ENCODE results near the gene INPP5A. TPM values are rescaled to one million over a fixed set of nuclear protein-coding genes. Genes with fewer than 3 reads are reported as not detected.

The INPP5A gene
- total RNA-seq, 1 experiment from 2014 or later = 12.3 TPM

GRCh38 chr10:132739225-132739613 is 201.6 kb downstream of the INPP5A start:
- DNase-seq (ENCODE audit: low read depth, low spot score) (no peak), ATAC-seq (no peak)
- H3K27ac ChIP-seq (ENCODE audit: low read depth, low read length) = no peak overlapping the region
- no TSS peak for BruUV-seq (replicated peaks)
- no peaks in the 10 kb centered on the region for H3K9me3 ChIP-seq (ENCODE audit: control insufficient read depth in 1 of 2, insufficient read depth in 1 of 2, low read depth in 1 of 2, low read length in 2 of 2)
- no peaks in the 10 kb centered on the region for H3K27me3 ChIP-seq (ENCODE audit: insufficient read depth, low read length)
- no peak overlapping the region for H2AFZ ChIP-seq (ENCODE audit: low read depth, low read length, poor library complexity, severe bottlenecking)
- no peaks in the 10 kb centered on the region for H3K36me3 ChIP-seq (ENCODE audit: control insufficient read depth in 1 of 2, insufficient read depth in 2 of 2, low read length in 2 of 2)
- intact Hi-C loops (cut with micrococcal nuclease) = no loop called here
- CTCF ChIA-PET = no interaction called here
- TF ChIP-seq SIN3A (IDR thresholded peaks at IDR 0.05; ENCODE audit: low read depth) = no peak
- TF ChIP-seq CBX3 (IDR thresholded peaks at IDR 0.05; ENCODE audit: low read depth) = no peak
- TF ChIP-seq, protein P1, sequence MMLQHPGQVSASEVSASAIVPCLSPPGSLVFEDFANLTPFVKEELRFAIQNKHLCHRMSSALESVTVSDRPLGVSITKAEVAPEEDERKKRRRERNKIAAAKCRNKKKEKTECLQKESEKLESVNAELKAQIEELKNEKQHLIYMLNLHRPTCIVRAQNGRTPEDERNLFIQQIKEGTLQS (IDR thresholded peaks at IDR 0.05) = no peak
- no peak for TF ChIP-seq TCF7L2 (IDR thresholded peaks at IDR 0.05; ENCODE audit: borderline replicate concordance, extremely low read depth, insufficient read depth, insufficient read length)
- TF ChIP-seq ZFX (IDR thresholded peaks at IDR 0.05) = no peak
- TF ChIP-seq, protein P2, sequence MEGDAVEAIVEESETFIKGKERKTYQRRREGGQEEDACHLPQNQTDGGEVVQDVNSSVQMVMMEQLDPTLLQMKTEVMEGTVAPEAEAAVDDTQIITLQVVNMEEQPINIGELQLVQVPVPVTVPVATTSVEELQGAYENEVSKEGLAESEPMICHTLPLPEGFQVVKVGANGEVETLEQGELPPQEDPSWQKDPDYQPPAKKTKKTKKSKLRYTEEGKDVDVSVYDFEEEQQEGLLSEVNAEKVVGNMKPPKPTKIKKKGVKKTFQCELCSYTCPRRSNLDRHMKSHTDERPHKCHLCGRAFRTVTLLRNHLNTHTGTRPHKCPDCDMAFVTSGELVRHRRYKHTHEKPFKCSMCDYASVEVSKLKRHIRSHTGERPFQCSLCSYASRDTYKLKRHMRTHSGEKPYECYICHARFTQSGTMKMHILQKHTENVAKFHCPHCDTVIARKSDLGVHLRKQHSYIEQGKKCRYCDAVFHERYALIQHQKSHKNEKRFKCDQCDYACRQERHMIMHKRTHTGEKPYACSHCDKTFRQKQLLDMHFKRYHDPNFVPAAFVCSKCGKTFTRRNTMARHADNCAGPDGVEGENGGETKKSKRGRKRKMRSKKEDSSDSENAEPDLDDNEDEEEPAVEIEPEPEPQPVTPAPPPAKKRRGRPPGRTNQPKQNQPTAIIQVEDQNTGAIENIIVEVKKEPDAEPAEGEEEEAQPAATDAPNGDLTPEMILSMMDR (IDR thresholded peaks at IDR 0.05 in 2 of 3, conservative IDR thresholded peaks at IDR 0.05 in 1 of 3; ENCODE audit: borderline replicate concordance in 1 of 3, insufficient read depth in 1 of 3, low read depth in 2 of 3, low read length in 2 of 3) = no peak
- TF ChIP-seq POLR2A (IDR thresholded peaks at IDR 0.05; ENCODE audit: borderline replicate concordance, extremely low read depth, insufficient read depth, insufficient read length) = no peak
- no peak for TF ChIP-seq ZBTB33 (IDR thresholded peaks at IDR 0.05; ENCODE audit: extremely low read depth, insufficient replicate concordance, low read length)
- TF ChIP-seq YY1 (IDR thresholded peaks at IDR 0.05; ENCODE audit: extremely low read depth, insufficient replicate concordance, low read depth, low read length) = no peak
- no peak for TF ChIP-seq ZNF274 (IDR thresholded peaks at IDR 0.05; ENCODE audit: low read depth, low read length)
- TF ChIP-seq FOSL1 (IDR thresholded peaks at IDR 0.05; ENCODE audit: low read depth) = no peak
- no peak for TF ChIP-seq REST (IDR thresholded peaks at IDR 0.05; ENCODE audit: low read depth)
- no peak for TF ChIP-seq MAX (IDR thresholded peaks at IDR 0.05)
- TF ChIP-seq EGR1 (IDR thresholded peaks at IDR 0.05; ENCODE audit: low read depth) = no peak
- no peak for TF ChIP-seq SP1 (IDR thresholded peaks at IDR 0.05; ENCODE audit: low read depth)
- no peak for TF ChIP-seq SRF (IDR thresholded peaks at IDR 0.05; ENCODE audit: low read depth)
- no peak for TF ChIP-seq POLR2AphosphoS5 (IDR thresholded peaks at IDR 0.05; ENCODE audit: low read depth, low read length)
- no peak for TF ChIP-seq EZH2phosphoT487 (IDR thresholded peaks at IDR 0.05; ENCODE audit: borderline replicate concordance)
- no peak overlapping the region for H3K4me2 ChIP-seq (ENCODE audit: low read length)
- H3K79me2 ChIP-seq (ENCODE audit: insufficient read depth, low read length) = no peaks in the 10 kb centered on the region
- H3K9ac ChIP-seq (ENCODE audit: low read length) = no peak overlapping the region
- H3K4me3 ChIP-seq (replicated peaks in 1 of 2; ENCODE audit: low read depth in 1 of 2, low read length in 2 of 2) = no peak overlapping the region
- POLR2A ChIA-PET = no interaction called here
- no peaks in the 10 kb centered on the region for H3K4me1 ChIP-seq (ENCODE audit: control insufficient read depth in 1 of 2, insufficient read depth in 2 of 2, low read length in 2 of 2)
- H4K20me1 ChIP-seq (ENCODE audit: insufficient read depth) = no peaks in the 10 kb centered on the region
- RAD21 ChIA-PET (ENCODE audit: low non-redundant PET in 1 of 2, low total read pairs in 2 of 2, uncharacterized antibody in 2 of 2, unreplicated experiment in 2 of 2) = no interaction called here
- no peaks in the 10 kb centered on the region for H3K9me2 ChIP-seq (ENCODE audit: insufficient read depth)
